SK-N-SH treated with all-trans-retinoic acid at 6 μM for 48 hours (cell line): ENCODE measurements around the gene ACER1.

ENCODE experiments used
- ATAC-seq: fragments of 200-7000 bp; cut with Tn5 transposase; 3 replicates; pipeline ENCODE4 v1.9.1; 2020; ENCODE audit warnings: mild to moderate bottlenecking, moderate library complexity
- BACH2 ChIP-seq: fragments of 250-450 bp; sonication (Bioruptor Pico); IDR thresholded peaks from 2 replicates; pipeline ENCODE4 v1.9.0; 2021; ENCODE audit warnings: mild to moderate bottlenecking, borderline replicate concordance
- CREB5 ChIP-seq: fragments of 250-450 bp; sonication (Bioruptor Pico); IDR thresholded peaks from 2 replicates; pipeline ENCODE4 v1.5.1; 2020; ENCODE audit warnings: low read depth, mild to moderate bottlenecking, moderate library complexity
- CSDC2 ChIP-seq: fragments of 250-450 bp; sonication (Bioruptor Pico); IDR thresholded peaks from 2 replicates; pipeline ENCODE4 v1.5.0; 2020; ENCODE audit warnings: mild to moderate bottlenecking, moderate library complexity
- CSRNP3 ChIP-seq: fragments of 250-450 bp; sonication (Bioruptor Pico); IDR thresholded peaks from 2 replicates; pipeline ENCODE4 v1.5.1; 2021; ENCODE audit warnings: mild to moderate bottlenecking, moderate library complexity
- ESRRG ChIP-seq: fragments of 250-450 bp; sonication (Bioruptor Pico); IDR thresholded peaks from 2 replicates; pipeline ENCODE4 v1.6.1; 2021; ENCODE audit warnings: mild to moderate bottlenecking
- GLIS3 ChIP-seq: fragments of 250-450 bp; sonication (Bioruptor Pico); IDR thresholded peaks from 2 replicates; pipeline ENCODE4 v1.5.0; 2020; ENCODE audit warnings: mild to moderate bottlenecking, moderate library complexity
- ISL1 ChIP-seq: fragments of 250-450 bp; sonication (Bioruptor Pico); IDR thresholded peaks from 2 replicates; pipeline ENCODE4 v2.1.2; 2022; ENCODE audit warnings: mild to moderate bottlenecking, moderate library complexity
- OSR1 ChIP-seq: fragments of 250-450 bp; sonication (Bioruptor Pico); IDR thresholded peaks from 2 replicates; pipeline ENCODE4 v1.8.0; 2022; ENCODE audit warnings: moderate library complexity, mild to moderate bottlenecking, inconsistent platforms
- POU6F1 ChIP-seq: fragments of 250-450 bp; sonication (Bioruptor Pico); IDR thresholded peaks from 2 replicates; pipeline ENCODE4 v1.8.0; 2021; ENCODE audit warnings: low read depth, mild to moderate bottlenecking, moderate library complexity, borderline replicate concordance
- PPARA ChIP-seq: fragments of 250-450 bp; sonication (Bioruptor Pico); IDR thresholded peaks from 2 replicates; pipeline ENCODE4 v1.5.0; 2020; ENCODE audit warnings: mild to moderate bottlenecking, borderline replicate concordance
- RARB ChIP-seq: fragments of 250-450 bp; sonication (Bioruptor Pico); IDR thresholded peaks from 2 replicates; pipeline ENCODE4 v1.8.0; 2021; ENCODE audit warnings: mild to moderate bottlenecking, moderate library complexity
- SNAI2 ChIP-seq: fragments of 250-450 bp; sonication (Bioruptor Pico); IDR thresholded peaks from 2 replicates; pipeline ENCODE4 v1.5.0; 2020; ENCODE audit warnings: mild to moderate bottlenecking, moderate library complexity
- TCF4 ChIP-seq: fragments of 250-450 bp; sonication (Bioruptor Pico); IDR thresholded peaks from 2 replicates; pipeline ENCODE4 v1.8.0; 2021; ENCODE audit warnings: mild to moderate bottlenecking, moderate library complexity, borderline replicate concordance
- TSHZ2 ChIP-seq: fragments of 250-450 bp; sonication (Bioruptor Pico); IDR thresholded peaks from 2 replicates; pipeline ENCODE4 v1.5.0; 2020; ENCODE audit warnings: mild to moderate bottlenecking, moderate library complexity
- ZC3H10 ChIP-seq: fragments of 250-450 bp; sonication (Bioruptor Pico); IDR thresholded peaks from 2 replicates; pipeline ENCODE4 v1.5.1; 2021; ENCODE audit warnings: mild to moderate bottlenecking, moderate library complexity
- ZFP3 ChIP-seq: fragments of 250-450 bp; sonication (Bioruptor Pico); IDR thresholded peaks from 2 replicates; pipeline ENCODE4 v1.5.0; 2020; ENCODE audit warnings: mild to moderate bottlenecking, moderate library complexity
- ZFP30 ChIP-seq: fragments of 450-650 bp; formaldehyde crosslinking; IDR thresholded peaks from 2 replicates; pipeline ENCODE4 v1.5.0; 2022; ENCODE audit warnings: mild to moderate bottlenecking, moderate library complexity
- ZNF565 ChIP-seq: fragments of 450-650 bp; formaldehyde crosslinking; conservative IDR thresholded peaks from 2 replicates; pipeline ENCODE4 v1.5.0; 2020; ENCODE audit warnings: low read depth, mild to moderate bottlenecking, moderate library complexity
- ZNF70 ChIP-seq: fragments of 450-650 bp; formaldehyde crosslinking; IDR thresholded peaks from 2 replicates; pipeline ENCODE4 v1.5.0; 2020; ENCODE audit warnings: mild to moderate bottlenecking, moderate library complexity
- ZNF8 ChIP-seq: fragments of 450-650 bp; formaldehyde crosslinking; IDR thresholded peaks from 2 replicates; pipeline ENCODE4 v1.5.0; 2020; ENCODE audit warnings: mild to moderate bottlenecking, moderate library complexity

ACER1 gene

GRCh38 chr19:6333439-6333838 lies at the start of gene ACER1:
Gene ACER1 (minus strand): TSS chr19:6333612. CDS start chr19:6333551, 61 bp downstream.
- TF ChIP-seq ZNF565 (CRISPR knock-in tag), result no peak
- no peak for TF ChIP-seq ZFP30 (CRISPR knock-in tag)
- TF ChIP-seq RARB (CRISPR knock-in tag), result no peak
- no peak for ATAC-seq

GRCh38 chr19:6383188-6383587 lies 49.8 kb upstream of the ACER1 start:
- TF ChIP-seq PPARA (CRISPR knock-in tag) (no peak), ZNF8 (CRISPR knock-in tag) (no peak), ZNF70 (CRISPR knock-in tag) (no peak), ZC3H10 (CRISPR knock-in tag) (no peak), SNAI2 (CRISPR knock-in tag) (no peak), ZFP3 (no peak), ZNF565 (CRISPR knock-in tag) (no peak), CSRNP3 (no peak), GLIS3 (CRISPR knock-in tag) (no peak), TCF4 (CRISPR knock-in tag) (no peak), CREB5 (no peak), BACH2 (CRISPR knock-in tag) (no peak), RARB (CRISPR knock-in tag) (no peak), OSR1 (CRISPR knock-in tag) (no peak), ESRRG (CRISPR knock-in tag) (no peak), POU6F1 (CRISPR knock-in tag) (no peak), ISL1 (no peak), ZFP30 (CRISPR knock-in tag) (no peak), TSHZ2 (CRISPR knock-in tag) (no peak)
- no peak for ATAC-seq

GRCh38 chr19:6381030-6381750 lies 47.8 kb upstream of the ACER1 start:
- no peak for ATAC-seq
- no peak for TF ChIP-seq ZNF70 (CRISPR knock-in tag)
- no peak for TF ChIP-seq TSHZ2 (CRISPR knock-in tag)
- TF ChIP-seq RARB (CRISPR knock-in tag), result no peak
- no peak for TF ChIP-seq TCF4 (CRISPR knock-in tag)
- no peak for TF ChIP-seq ESRRG (CRISPR knock-in tag)
- TF ChIP-seq ZNF8 (CRISPR knock-in tag), result no peak
- TF ChIP-seq ZFP3, result no peak
- TF ChIP-seq ZC3H10 (CRISPR knock-in tag), result no peak
- no peak for TF ChIP-seq ISL1
- no peak for TF ChIP-seq CSDC2 (CRISPR knock-in tag)
- TF ChIP-seq GLIS3 (CRISPR knock-in tag), result no peak
- no peak for TF ChIP-seq ZFP30 (CRISPR knock-in tag)
- TF ChIP-seq PPARA (CRISPR knock-in tag), result no peak
- TF ChIP-seq CREB5, result no peak
- TF ChIP-seq SNAI2 (CRISPR knock-in tag), result no peak
- TF ChIP-seq BACH2 (CRISPR knock-in tag), result no peak
